ENCODE results near the gene ZNF497. TPM values are rescaled to one million over a fixed set of nuclear protein-coding genes. Genes with fewer than 3 reads are reported as not detected.

The ZNF497 gene
- total RNA-seq, result 10 to 100 TPM in 1 of 2 donors, 1 to 10 TPM in 1; 6.6 to 11.0 TPM

- Histone ChIP-seq H3K4me3 (peak within 1 kb of the TSS; percentile 55 to 57), H3K27me3 (replicated peaks; ENCODE audit: insufficient read depth) (no peaks in the 10 kb centered on the region), H3K4me1 (replicated peaks) (no peaks in the 10 kb centered on the region), H3K9me3 (no peaks in the 10 kb centered on the region), H3K36me3 (no peaks in the 10 kb centered on the region), H3K27ac (peak within 1 kb of the TSS; percentile 90)
- WGBS, result under 1% methylated on average over 29 of the region's 74 CpGs
- peak in 3 of 4 experiments; percentile 17 to 35 (median 33) for TF ChIP-seq CTCF (IDR thresholded peaks at IDR 0.05)
- TF ChIP-seq POLR2AphosphoS5 (IDR thresholded peaks at IDR 0.05), result peak; percentile 92
- peak; percentile 51 for TF ChIP-seq POLR2A (IDR thresholded peaks at IDR 0.05)
- peak; percentile 96 for DNase-seq (ENCODE audit: low spot score)
- intact Hi-C loops (cut with DNase I), result loop anchor here (5.0 kb wide), 1 partner anchor 35 kb away; the partner anchor contains the start of gene ZSCAN22
These were observed at the start of gene ZNF497 for GRCh38 chr19:58362272-58362994. Gene ZNF497, minus strand, starts transcription at chr19:58362751. Its CDS starts 5,116 bp downstream, at chr19:58357635.

- DNase-seq (ENCODE audit: low spot score), result no peak
- Histone ChIP-seq H3K36me3 (no peaks in the 10 kb centered on the region), H3K27ac (peak overlapping the region; percentile 82 to 84), H3K9me3 (no peaks in the 10 kb centered on the region), H3K27me3 (replicated peaks; ENCODE audit: insufficient read depth) (no peaks in the 10 kb centered on the region), H3K4me3 (peak overlapping the region; percentile 93 to 98), H3K4me1 (replicated peaks) (peaks cover 7% of the 10 kb centered on the region)
- WGBS, result 6% methylated on average over 13 of the region's 34 CpGs
- no peak for TF ChIP-seq POLR2AphosphoS5 (IDR thresholded peaks at IDR 0.05)
- intact Hi-C loops (cut with DNase I), result loop anchor here (2.0 kb wide), 1 partner anchor 32 kb away; the partner anchor contains the start of gene ZNF132
These were observed 46.6 kb upstream of the ZNF497 start for GRCh38 chr19:58409010-58409790.

GRCh38 chr19:58408152-58409009, 45.8 kb upstream of the ZNF497 start, which contains the start of gene ZNF584:
Gene ZNF584, plus strand, starts transcription at chr19:58408649. Its CDS starts 499 bp downstream, at chr19:58409148.
- no peaks in the 10 kb centered on the region for H3K36me3 ChIP-seq
- H3K27ac ChIP-seq, result peak within 1 kb of the TSS; percentile 82 to 84
- H3K4me1 ChIP-seq (replicated peaks), result peaks cover 7% of the 10 kb centered on the region
- TF ChIP-seq POLR2AphosphoS5 (IDR thresholded peaks at IDR 0.05), result peak; percentile 98
- peak in 1 of 4 experiments; percentile 3 for TF ChIP-seq CTCF (IDR thresholded peaks at IDR 0.05)
- peak; percentile 88 for TF ChIP-seq POLR2A (IDR thresholded peaks at IDR 0.05)
- DNase-seq (ENCODE audit: low spot score), result peak; percentile 94
- intact Hi-C loops (cut with DNase I), result loop anchor here (2.0 kb wide), 1 partner anchor 32 kb away; the partner anchor contains the start of gene ZNF132
- H3K4me3 ChIP-seq, result peak within 1 kb of the TSS; percentile 93 to 98
- H3K9me3 ChIP-seq, result no peaks in the 10 kb centered on the region
- H3K27me3 ChIP-seq (replicated peaks; ENCODE audit: insufficient read depth), result no peaks in the 10 kb centered on the region
- WGBS, result under 1% methylated on average over 29 of the region's 100 CpGs

GRCh38 chr19:58407658-58408151, 45.2 kb upstream of the ZNF497 start:
- WGBS, result 15% methylated on average over 22 of the region's 22 CpGs
- peak overlapping the region; percentile 82 to 84 for H3K27ac ChIP-seq
- intact Hi-C loops (cut with DNase I), result loop anchor here (2.0 kb wide), 1 partner anchor 33 kb away; the partner anchor contains the start of gene ZNF132
- no peak for DNase-seq (ENCODE audit: low spot score)
- TF ChIP-seq POLR2A (IDR thresholded peaks at IDR 0.05), result no peak
- TF ChIP-seq POLR2AphosphoS5 (IDR thresholded peaks at IDR 0.05), result no peak
- TF ChIP-seq CTCF (IDR thresholded peaks at IDR 0.05), result no peak
- H3K36me3 ChIP-seq, result no peaks in the 10 kb centered on the region
- peak overlapping the region; percentile 93 to 98 for H3K4me3 ChIP-seq
- no peaks in the 10 kb centered on the region for H3K9me3 ChIP-seq
- peaks cover 7% of the 10 kb centered on the region for H3K4me1 ChIP-seq (replicated peaks)
- H3K27me3 ChIP-seq (replicated peaks; ENCODE audit: insufficient read depth), result no peaks in the 10 kb centered on the region
